Inflammatory macrophage treated with lipopolysaccharide for 1 hour (primary cell): ENCODE measurements around the gene RIPOR3.
A peak's percentile ranks its signal among the peaks of the same experiment; 100 is the strongest.

Source experiments
- DNase-seq, 2 donors: peaks; one replicate each; pipeline ENCODE4 v3.0.0-alpha.2; 2020 to 2022

RIPOR3 gene

DNA sequence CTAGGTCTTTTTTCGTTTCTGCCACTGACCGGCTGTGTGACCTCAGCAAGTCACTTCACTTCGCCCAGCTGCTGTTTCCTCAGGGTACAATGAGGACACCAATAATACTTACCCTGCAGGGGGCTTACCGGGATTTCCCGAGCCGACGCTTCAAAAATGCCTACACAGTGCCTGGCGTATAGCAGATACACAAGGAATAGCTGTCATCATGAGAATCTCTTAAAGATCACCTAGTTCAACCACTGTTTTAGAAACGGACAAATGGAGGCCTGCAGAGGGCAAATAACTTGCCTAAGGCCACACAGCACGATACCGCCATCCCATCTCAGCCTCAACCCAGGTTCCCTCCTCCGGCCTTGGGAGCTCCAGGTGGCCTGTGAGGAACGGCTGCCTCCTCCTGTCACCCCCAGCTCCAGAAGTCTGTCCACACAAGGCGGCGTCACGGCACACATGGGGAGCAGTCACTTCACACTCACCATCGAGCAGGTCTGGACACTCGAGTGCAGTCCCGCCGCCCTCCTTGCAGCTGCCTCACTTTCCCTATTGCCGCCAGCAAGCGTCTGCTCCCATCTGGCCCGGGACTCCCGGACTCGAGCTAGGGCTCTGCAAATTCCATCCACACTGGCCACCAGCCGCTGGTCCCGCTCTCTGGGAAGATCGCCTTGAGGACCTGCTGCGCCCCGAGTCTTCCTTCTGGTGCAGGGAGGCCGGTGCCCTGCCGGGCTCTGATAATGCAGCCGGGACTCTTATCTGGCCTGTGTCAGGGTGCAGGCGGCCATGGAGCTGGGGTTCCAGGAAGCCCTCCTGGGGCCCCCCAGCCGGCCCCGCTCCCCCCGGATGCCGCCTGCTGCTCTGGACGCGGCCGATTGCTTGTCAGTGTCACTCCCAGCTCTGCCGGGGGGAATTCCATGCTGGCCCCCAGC is at the start of gene RIPOR3:
Gene RIPOR3 (minus strand): TSS at position 893 of the 923 bp plus-strand sequence. CDS start 414 bp downstream, at position 479.
- DNase-seq, result no peak

- DNase-seq, result no peak
These were observed 46.0 kb upstream of the RIPOR3 start for GRCh38 chr20:50737352-50737751.

DNA sequence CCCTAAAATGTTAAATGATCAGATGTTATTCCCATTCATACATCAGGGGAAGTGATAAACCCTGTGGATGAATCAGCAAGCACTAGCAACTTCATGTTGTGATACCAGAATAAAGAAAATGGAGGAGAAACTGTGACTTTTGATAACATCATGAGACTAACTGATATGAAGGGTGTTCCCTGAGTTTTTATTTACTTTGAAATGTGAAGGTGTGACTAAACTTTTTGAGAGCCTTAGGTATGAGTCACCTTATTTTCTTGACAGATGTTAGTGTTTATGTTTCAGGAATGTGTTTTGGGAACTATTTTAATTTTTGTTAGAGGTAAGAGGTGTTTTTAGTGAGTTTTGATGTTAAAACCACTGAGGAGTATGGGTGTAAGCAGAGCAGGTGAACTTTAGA is 44.5 kb upstream of the RIPOR3 start:
- no peak for DNase-seq

GRCh38 chr20:50734730-50735679 is 43.7 kb upstream of the RIPOR3 start:
- DNase-seq, result no peak

DNA sequence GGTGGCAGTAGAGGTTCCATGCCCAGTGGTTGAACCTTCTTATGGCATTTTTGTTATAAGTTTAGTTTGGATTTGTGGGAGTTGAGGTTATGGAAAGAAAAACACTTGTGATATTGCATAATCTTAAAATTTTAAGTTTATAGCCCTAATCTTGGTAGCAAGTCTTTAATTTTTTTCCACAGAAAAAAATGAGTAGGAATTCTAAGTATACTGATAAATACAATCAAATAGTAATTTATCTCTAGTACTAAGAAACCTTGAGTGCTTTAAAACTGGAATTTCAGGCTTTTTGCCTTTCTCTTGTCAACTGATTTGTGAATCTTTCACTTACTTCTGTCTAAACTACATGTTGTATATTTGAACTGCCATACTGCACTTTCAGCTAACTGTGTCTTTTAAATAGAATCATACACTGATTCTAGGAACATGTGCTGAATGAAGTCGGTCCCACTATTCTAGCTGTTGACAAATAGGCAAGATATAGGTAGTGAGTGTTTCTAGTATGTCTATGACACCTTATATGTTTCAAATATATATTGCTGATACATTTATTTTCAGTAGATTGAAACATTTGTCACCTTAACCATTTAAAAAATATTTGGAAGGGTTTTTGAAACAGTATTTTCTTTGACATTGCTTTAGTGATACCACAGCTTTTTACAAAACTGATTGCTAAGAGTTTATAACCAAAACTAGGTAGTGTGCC is 42.5 kb upstream of the RIPOR3 start:
- DNase-seq, result no peak

DNA sequence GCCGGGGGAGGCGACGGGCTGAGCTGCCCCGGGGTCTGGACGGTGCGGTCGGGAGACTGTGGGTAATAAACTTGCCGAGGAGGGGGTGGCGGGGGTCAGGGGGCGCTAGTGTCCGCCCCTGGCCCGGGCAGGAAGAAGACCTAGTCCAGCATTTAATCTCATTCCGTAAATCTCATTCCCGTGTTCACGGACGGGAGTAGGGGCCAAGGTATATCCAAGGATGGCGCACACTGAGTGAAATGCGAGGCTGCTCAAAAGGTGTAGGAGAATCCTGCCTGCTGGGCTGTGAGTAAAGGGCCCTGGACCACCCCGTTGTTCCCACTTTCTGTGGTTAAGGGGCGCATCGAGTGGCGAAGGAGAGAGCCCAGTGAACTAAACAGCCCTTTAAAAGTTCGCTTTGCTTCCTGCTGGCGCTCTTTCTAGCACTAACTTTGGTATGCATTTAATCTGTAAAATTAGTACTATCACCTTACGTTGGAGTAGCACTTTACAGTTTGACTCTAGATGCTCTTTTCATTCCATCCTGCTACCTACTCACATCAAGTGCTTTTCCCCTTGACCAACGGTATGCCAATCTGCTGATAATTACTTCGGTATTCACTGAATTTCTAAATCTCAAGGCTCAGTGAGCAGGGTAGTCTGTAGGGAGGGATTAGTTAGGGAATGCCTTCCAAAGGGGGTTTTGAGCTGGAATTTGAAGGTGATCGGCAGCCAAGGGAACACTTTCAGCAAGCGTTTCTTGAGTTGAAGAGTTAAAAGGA is 40.8 kb upstream of the RIPOR3 start:
- no peak for DNase-seq

- DNase-seq, result peak; percentile 91
These were observed 40.0 kb upstream of the RIPOR3 start, which contains the start of gene PARD6B for GRCh38 chr20:50731055-50731929. TSS of gene PARD6B (plus strand) at chr20:50731580. CDS start at chr20:50731787, 207 bp downstream.

GRCh38 chr20:50730765-50731054 is 39.4 kb upstream of the RIPOR3 start:
- peak in 1 of 2 donors; percentile 28 for DNase-seq

DNA sequence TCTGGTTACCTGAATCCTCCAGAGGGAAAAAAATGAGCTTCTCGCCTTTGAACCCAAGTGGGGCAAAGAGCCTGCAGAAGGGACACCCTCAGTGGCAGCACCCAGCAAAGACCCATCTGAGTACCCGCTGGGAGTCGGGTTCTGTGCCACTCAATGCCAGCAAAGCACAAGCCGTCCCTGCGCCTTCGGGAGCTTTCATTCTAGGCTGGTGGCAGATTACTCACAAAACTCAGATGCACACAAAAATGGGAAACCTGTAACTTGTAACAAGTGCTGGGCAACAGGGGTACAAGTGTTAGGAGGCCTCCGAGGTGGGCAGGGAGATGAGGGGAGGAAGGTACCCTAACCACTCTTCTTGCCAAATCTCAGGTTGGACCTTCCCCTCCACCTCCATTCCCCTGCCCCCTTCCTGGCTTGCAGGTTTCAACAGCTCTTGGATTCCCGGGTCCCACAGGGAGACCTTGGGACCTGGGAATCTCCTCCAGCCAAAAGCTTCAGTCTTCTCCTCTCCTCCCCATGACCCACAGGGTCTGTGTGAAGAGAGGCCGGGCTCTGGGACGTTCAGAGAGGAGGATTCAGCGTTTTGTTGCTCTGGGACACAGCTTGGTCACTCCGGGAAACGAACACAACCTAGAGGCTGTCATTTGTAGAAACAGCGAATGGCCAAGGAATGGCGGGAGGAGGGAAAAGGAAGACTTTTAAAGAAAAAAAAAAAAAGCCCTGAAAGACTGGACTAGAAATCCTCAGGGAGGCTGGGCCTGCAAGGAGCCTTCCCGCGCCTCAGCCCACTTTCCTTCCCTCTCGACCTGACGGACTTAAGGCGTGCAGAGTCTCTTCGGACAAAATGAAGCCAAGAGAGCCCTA is 38.8 kb upstream of the RIPOR3 start:
- no peak for DNase-seq

- no peak for DNase-seq
These were observed 37.9 kb upstream of the RIPOR3 start for GRCh38 chr20:50728981-50729874.

DNA sequence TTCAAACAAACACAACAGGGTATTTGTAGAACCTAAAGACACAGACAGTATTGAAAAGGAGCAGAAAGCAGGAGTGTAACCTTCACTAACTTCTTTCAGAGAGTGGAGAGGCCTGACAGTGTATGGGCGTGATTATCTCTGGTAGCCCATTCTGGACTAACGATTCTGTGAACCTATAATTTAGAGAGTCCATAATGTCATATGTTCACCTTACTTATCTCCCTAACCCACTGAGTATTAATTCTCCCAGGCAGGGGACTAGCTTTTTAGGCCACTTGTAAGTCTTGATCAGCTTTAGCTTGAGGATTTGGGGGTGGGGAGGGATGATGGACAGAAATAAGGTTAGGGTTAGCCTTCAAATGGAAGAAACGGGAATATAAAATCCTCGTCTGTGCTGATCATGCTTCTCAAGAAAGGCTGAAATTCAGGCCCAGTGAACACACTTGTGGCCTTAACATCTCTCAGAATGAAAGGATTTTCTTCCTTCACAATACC is 37.2 kb upstream of the RIPOR3 start:
- DNase-seq, result no peak

DNA sequence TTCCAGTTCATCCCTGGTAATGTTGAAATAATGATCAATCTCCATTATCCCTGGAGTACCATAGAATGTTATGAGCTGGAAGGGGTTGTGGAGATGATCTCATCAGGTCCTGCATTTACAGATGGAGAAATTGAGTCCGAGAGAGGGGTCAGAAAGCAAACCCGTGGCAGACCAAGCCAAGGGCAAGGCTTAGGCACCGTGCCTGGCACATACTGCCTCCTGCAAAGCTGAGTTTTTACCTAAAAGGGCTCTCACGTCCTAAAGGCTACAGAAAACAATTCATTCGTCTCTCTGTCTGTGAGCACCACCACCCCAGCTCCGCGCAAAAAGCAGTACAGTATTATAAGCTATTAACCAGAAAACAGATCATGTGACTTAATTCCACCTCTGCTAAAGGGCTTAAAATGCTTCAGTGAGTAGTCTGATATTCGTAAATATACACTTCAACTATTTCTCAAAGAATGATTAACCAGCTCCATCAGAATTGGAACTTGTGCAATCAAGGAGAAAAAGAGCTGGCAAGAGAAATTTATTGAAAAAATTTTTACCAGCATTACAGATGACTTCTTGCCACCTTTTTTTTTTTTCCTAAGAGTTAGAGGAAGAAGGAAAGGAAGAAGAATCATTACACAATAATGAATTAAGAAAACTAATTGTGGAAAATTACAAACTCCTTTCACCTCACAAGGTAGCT is 36.6 kb upstream of the RIPOR3 start:
- DNase-seq, result no peak

DNA sequence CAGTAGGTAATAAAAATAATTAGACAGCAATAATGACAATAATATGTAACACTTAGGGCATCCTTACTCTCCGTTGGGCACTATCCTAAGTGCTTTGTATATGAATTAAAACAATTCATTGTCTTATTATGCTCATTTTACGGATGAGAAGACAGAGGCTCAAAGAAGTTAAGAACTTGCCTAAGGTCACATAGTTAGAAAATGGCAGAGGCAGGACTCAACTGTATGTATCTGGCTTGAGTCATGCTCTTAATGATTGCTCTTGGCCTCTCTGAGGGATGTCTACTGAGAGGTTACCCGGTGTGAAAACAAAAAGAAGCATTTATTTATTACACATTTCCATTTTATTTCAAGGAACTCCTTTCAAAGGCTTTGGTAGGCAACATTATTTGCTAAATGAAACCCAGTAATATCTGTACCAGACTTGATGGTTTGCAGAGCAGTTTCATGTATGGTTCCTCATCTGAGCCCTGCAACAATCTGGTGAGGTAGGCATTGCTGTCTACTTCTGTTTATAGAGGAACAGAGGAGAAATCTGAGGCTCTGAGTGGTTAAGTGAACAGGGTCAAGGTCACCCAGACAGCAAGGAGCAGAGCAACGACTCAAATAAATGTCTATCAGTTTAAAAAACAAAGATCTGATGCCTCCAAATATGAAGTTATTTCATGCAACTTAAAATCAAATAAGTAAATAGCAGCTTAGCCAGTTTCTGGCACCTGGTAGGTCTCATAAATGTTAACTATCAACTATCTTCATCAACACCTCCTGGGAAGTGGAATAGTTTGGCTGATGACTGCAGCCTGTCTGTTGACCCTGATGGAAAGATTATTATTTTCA is 35.8 kb upstream of the RIPOR3 start:
- DNase-seq, result peak in 1 of 2 donors; percentile 20

DNA sequence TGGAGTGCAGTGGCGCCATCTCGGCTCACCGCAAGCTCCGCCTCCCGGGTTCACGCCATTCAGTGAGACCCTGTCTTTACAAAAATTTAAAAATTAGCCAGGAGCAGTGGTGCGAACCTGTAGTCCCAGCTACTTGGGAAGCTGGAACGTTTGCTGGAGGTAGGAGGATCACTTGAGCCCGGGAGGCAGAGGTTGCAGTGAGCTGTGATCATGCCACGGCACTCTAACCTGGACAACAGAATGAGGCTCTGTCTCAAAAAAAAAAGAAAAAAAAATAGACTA is 34.3 kb upstream of the RIPOR3 start:
- no peak for DNase-seq

GRCh38 chr20:50724851-50725723 is 33.7 kb upstream of the RIPOR3 start:
- peak; percentile 77 to 91 for DNase-seq

DNA sequence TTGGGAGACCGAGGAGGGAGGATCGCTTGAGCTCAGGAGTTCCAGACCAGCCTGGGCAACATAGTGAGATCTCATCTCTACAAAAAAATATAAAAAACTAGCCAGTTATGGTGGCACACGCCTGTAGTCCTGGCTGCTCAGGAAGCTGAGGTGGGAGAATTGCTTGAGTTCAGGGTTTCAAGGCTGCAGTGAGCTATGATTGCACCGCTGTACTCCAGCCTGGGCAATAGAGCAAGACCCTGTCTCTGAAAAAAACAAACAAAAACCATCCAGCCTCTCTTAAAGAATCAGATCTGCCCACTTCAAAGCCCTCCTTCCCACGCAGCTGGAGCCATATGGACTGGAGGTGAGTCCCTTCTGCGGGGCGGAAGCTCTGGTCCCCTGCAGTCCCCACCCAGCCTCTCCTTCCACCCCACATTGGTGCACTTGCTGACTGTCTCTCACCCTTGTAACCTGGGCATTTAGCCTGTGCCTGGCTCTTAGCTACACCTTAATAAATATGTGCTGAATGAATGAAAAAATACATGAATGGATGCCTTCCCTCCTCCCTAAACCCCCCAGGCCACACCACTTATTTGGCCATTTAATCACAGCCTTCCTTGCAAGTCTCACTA is 32.9 kb upstream of the RIPOR3 start:
- no peak for DNase-seq
